ENCODE results near the gene CYB561D2.

CYB561D2 gene

GRCh38 chr3:50392101-50392715 is 41.5 kb downstream of the CYB561D2 start:
- DNase-seq (ENCODE audit: low spot score), result no peak

GRCh38 chr3:50393061-50393460 is 42.4 kb downstream of the CYB561D2 start:
- DNase-seq (ENCODE audit: low spot score), result no peak

GRCh38 chr3:50395070-50395860 is 44.6 kb downstream of the CYB561D2 start:
- no peak for DNase-seq (ENCODE audit: low spot score)

- no peak for DNase-seq (ENCODE audit: low spot score)
Observed at GRCh38 chr3:50396502-50396901, 45.8 kb downstream of the CYB561D2 start.

GRCh38 chr3:50401978-50402595 is 51.4 kb downstream of the CYB561D2 start:
- no peak for DNase-seq (ENCODE audit: low spot score)
